ENCODE measurements around the gene ACADM. TPM values are rescaled to one million over a fixed set of nuclear protein-coding genes. Genes with fewer than 3 reads are reported as not detected.
"Not testable (repeated sequence)": the region's sequence is repeated elsewhere in the genome, so short reads cannot be mapped to it uniquely, and the experiment has no call there.

The ACADM gene
- total RNA-seq, 1 donor from 2014 or later, result 41.9 TPM

DNA sequence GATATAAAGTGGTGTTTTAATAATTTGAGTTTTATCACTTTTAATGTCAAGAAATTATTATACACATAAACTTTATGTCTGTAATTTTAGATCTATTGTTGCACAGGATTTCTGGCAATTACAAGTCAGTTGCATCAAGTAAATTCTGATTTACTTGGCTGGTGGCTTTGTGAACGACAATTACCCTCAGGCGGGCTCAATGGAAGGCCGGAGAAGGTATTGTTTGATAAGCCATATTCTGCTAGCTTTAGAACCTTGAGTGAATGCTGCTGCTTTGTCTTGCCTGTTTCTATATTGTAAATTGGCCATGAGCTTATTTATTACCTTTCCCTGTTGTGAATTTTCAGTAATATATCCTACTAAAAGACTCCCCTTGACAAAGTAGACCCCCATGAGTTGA is 67.6 kb downstream of the ACADM start:
- no peak for DNase-seq (ENCODE audit: low spot score)

DNA sequence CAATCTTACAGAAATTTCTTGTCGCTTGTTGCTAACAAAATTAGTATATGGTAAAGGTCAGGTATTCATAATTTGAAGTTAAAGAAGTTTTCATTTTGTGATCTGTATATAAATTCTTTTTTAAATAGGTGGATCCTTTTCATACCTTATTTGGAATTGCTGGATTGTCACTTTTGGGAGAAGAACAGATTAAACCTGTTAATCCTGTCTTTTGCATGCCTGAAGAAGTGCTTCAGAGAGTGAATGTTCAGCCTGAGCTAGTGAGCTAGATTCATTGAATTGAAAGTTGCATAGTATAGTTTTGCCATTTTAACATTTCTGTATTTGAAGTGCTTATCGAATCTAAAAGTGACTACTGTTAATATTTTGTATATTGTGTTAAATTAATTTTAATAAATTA is 69.9 kb downstream of the ACADM start:
- DNase-seq (ENCODE audit: low spot score), result no peak

DNA sequence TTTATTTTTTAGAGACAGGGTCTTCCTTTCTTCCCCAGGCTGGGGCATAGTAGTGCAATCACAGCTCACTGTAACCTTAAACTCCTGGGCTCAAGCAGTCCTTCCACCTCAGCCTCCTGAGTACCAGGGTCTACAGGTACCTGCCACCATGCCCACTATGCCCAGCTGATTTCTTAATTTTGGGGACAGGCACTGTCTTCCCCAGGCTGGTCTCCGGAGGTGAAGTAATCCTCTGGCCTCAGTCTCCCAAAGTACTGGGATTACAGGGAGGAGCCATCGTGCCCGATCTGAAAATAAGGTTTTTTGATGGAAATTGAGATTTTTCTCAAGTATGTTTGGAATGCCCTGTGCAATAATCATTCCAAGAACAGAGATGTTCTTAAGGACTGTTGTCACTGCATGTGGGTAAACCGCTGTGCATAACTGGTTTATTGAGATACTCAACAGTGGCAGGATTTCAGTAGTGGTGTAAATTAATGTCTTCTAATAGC is 71.2 kb downstream of the ACADM start:
- no peak for DNase-seq (ENCODE audit: low spot score)

DNA sequence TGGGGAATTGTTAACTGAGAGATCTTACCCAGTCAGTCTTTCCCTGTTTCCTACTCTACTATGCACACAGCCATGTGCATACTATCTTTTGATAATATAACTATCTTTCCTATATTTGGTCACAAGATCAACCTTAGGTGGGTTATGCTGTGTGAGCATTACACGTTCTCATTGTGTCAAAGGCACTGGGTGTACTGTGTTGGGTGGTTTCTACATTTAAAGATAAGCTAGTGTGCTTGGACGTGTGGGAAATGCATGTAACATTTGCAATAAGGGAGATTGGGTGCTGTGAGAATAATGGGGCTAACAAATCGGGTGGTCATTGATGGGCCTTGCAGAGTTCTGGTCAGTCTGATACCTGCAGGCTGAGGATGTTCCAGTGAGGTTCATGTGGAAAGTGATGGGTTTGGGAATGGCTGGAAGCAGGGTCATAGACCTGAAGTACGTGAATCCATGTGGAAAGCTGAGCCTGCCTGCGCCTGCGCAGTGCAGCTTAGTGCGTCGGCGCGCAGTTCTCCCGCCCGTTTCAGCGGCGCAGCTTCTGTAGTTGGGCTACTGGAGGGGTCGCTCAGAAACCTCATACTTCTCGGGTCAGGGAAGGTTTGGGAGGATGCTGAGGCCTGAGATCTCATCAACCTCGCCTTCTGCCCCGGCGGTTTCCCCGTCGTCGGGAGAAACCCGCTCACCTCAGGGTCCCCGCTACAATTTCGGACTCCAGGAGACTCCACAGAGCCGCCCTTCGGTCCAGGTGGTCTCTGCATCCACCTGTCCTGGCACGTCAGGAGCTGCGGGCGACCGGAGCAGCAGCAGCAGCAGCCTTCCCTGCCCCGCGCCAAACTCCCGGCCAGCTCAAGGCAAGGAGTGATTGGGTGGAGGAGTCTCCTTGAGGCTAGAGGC is 72.1 kb downstream of the ACADM start, which contains the start of gene MSH4:
TSS of gene MSH4 (plus strand) at position 507 of the 897 bp plus-strand sequence. CDS start at position 611, 104 bp downstream.
- no peak for DNase-seq (ENCODE audit: low spot score)

DNA sequence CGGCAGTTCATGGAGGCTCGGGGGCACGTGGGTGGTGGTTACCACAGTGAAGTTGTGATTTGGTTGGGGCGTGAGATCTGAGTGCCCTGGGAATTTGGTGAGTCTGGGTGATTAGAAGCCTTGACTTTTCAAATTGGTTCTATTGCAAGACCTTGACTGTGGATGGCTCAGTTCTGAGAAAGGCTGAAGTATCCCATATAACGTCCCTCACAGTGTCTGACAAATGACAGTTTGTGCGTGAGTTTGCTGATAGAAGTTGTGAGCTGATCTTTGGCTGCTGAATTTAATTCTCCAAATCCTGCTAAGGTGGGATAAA is 72.7 kb downstream of the ACADM start:
- no peak for DNase-seq (ENCODE audit: low spot score)

DNA sequence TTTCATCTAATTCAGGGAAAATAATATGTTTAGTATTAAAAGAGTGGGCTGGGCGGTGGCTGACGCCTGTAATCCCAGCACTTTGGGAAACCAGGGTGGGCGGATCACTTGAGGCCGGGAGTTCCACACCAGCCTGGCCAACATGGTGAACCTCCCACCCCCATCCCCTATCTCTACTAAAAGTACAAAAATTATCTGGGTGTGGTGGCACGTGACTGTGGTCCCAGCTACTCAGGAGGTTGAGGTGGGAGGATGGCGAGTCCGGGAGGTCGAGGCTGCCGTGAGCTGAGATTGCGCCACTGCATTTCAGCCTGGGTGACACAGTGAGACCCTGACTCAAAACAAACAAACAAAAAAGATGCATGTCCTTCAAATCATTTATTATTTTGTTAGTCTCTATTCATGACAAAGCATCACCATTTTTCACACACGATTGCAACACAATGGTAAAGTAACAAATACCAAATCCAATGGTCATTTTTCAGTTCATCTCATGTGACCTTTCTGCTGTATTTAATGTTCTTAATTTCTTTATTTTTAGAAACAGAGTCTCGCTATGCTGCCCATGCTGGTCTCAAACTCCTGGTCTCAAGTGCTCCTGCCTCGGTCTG is 73.2 kb downstream of the ACADM start:
- peak; percentile 55 for DNase-seq (ENCODE audit: low spot score)

DNA sequence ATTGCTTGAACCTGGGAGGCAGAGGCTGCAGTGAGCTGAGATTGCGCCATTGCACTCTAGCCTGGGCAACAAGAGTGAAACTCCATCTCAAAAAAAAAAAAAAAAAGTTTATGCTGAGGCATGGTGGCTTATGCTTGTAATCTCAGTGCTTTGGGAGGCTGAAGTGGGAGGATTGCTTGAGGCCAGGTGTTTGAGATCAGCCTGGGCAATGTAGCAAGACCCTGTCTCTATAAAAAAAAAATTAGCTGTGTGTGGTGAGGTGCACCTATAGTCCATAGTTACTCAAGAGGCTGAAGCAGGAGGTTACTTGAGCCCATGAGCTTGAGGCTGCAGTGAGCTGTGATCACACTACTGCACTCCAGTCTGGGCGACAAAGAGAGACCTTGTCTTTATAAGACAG is 77.0 kb downstream of the ACADM start:
- DNase-seq (ENCODE audit: low spot score), result not testable (repeated sequence)

DNA sequence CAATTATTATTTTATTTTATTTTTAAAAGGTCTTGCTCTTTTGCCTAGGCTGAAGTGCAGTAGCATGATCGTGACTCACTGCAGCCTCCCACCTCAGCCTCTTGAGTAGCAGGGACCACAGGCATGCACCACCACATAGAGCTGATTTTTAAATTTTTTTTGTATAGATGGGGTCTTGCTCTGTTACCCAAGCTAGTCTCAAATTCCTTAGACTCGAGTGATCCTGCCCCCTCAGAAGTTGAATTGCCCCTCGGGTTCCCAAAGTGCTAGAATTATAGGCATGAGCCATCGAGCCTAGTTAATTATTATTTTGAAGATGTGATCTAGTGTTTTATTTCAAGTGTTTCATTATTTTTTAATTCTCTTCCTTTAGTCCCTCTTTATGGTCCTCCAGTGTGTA is 84.4 kb downstream of the ACADM start:
- DNase-seq (ENCODE audit: low spot score), result no peak

DNA sequence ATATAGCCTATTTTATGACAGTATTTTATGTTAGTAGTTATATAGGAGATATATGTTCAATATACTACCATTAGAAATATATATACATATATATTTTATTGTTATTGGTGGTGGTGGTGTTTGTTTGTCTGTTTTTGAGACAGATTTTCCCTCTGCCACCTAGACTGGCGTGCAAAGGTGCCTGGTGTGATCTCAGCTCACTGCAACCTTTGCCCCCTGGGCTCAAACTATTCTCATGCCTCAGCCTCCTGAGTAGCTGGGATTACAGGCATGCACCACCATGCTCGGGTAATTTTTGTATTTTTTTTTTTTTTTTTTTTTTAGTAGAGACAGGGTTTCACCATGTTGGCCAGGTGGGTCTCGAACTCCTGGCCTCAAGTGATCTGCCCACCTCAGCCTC is 85.6 kb downstream of the ACADM start:
- DNase-seq (ENCODE audit: low spot score), result not testable (repeated sequence)

DNA sequence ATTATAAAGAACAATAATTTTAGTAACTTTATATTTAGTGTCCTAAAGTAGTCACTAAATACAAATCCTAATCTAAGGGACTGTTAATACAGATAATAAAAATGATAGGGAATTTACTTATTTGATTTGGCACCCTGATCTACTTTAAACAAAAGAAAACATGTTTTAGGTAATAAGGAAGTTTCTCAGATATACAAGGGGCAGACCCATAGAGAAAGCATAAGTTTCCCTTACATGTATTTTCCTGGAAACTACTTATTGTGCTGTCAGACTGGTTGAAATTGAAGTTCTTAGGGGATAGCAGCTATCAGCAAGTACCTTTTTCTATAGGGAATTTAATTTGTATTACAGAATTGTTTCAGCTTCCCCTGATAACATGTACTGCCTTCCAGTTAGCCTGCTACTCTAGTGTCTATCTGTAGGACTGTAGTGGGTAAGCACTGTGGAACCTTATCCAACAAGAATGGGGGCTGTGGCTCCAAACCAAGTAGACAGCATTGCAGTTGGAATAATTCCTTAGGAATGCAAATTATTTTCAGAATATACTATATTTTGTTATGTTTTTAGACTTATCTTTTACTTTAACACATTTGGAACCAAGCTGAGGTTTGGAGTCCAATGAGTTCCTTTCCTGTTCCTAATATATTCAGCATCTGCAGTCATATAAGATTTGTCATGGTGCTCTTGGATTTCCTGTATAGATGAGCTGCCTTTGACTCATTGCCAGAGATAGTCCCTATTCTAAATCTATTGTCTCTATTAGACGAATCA is 86.9 kb downstream of the ACADM start:
- no peak for DNase-seq (ENCODE audit: low spot score)

DNA sequence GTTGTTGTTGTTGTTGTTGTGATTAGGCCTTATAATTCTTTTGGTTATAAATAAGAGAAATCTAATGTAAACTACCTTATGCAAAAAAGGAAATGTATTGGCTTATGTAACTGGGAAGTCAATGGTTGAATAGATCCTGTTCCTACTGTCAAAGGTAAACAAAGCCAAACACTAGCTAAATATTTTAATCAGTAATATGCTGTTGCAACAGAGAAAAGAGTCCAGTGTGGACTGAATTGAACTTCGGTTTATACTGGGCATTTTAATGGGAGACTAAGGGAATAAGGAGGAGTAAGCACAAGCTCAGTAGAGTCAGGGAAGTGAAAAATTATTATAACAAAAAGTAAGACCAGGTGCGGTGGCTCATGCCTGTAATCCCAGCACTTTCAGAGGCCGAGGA is 87.6 kb downstream of the ACADM start:
- DNase-seq (ENCODE audit: low spot score), result no peak

Other genes with a start within 250 kb of the ACADM start
- 0.10 TPM for gene SLC44A5, start 113.6 kb upstream of the ACADM start, total RNA-seq
- gene RABGGTB, start 61.5 kb downstream of the ACADM start, total RNA-seq, result 84.8 TPM
- not detected for gene MSH4, start 72.2 kb downstream of the ACADM start, total RNA-seq
- not detected for gene ASB17, start 207.7 kb downstream of the ACADM start, total RNA-seq

Data from mesenteric fat pad (tissue), 1 donor.